ENCODE data around the gene DNAJC5G.

DNA sequence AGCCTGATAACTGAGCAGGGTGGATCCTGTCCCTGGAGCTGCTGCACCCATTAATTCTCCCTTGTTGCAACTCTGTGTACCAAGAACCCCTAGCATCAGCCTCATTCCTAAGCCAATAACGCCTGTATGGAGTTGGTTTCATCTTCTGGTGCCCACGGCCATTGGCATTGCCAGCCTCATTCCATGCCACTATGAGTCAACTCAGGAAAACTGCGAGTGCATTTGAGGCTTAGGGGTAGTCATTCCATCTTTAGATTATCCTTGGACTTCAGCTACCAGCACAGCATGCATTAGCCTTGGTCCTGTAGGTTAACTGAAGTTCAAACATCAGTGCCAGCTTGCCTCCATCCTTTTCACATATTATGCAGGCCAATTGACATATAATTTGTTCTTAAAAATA lies 5.6 kb downstream of the DNAJC5G start:
- TF ChIP-seq, protein P1, sequence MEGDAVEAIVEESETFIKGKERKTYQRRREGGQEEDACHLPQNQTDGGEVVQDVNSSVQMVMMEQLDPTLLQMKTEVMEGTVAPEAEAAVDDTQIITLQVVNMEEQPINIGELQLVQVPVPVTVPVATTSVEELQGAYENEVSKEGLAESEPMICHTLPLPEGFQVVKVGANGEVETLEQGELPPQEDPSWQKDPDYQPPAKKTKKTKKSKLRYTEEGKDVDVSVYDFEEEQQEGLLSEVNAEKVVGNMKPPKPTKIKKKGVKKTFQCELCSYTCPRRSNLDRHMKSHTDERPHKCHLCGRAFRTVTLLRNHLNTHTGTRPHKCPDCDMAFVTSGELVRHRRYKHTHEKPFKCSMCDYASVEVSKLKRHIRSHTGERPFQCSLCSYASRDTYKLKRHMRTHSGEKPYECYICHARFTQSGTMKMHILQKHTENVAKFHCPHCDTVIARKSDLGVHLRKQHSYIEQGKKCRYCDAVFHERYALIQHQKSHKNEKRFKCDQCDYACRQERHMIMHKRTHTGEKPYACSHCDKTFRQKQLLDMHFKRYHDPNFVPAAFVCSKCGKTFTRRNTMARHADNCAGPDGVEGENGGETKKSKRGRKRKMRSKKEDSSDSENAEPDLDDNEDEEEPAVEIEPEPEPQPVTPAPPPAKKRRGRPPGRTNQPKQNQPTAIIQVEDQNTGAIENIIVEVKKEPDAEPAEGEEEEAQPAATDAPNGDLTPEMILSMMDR (IDR thresholded peaks at IDR 0.05), result no peak
- TF ChIP-seq POLR2A (IDR thresholded peaks at IDR 0.05), result no peak
- TF ChIP-seq EP300 (IDR thresholded peaks at IDR 0.05), result no peak
